HCT116 (cell line): Measurements from ENCODE around the gene PLOD2. TPM values are rescaled to one million over a fixed set of nuclear protein-coding genes. Genes with fewer than 3 reads are reported as not detected.

ENCODE experiments used
- ATAC-seq: fragments of 200-7000 bp; cut with Tn5 transposase; 2 replicates; pipeline ENCODE4 v1.9.1; 2020; ENCODE audit warnings: mild to moderate bottlenecking, moderate library complexity
- BruUV-seq: library from RNA; stranded (reverse); fragments of 400-500 nt; replicated peaks from 2 replicates; lab custom pipeline; 2021; lab: Mats Ljungman, UMichigan
- CTCF ChIA-PET: fragments of 300-600 bp; sonication (Branson Sonifier 250); formaldehyde crosslinking; loops from one replicate; lab custom pipeline; 2021; ENCODE audit warnings: antibody characterized with exemption; lab: Charles Lee
- POLR2A ChIA-PET: fragments of 300-600, 350-600 bp; sonication (Branson Sonifier 250); formaldehyde crosslinking; loops from one replicate; lab custom pipeline; 2021; ENCODE audit warnings: antibody characterized with exemption; lab: Charles Lee
- RAD21 ChIA-PET, 2 experiments: fragments of 300-600 bp; sonication (Branson Sonifier 250); formaldehyde crosslinking; loops; one replicate each; lab custom pipeline; 2023; ENCODE audit warnings: low total read pairs in 2 of 2; ENCODE audit not compliant: uncharacterized antibody in 2 of 2, unreplicated experiment in 2 of 2, low non-redundant PET in 1 of 2; lab: Charles Lee
- DNase-seq: peaks from one replicate; pipeline ENCODE4 v3.0.0-alpha.2; 2010; ENCODE audit warnings: low read depth, low spot score
- H2AFZ ChIP-seq: fragments of 200-600 bp; shearing (Covaris generic), sonication (generic); 2 replicates; pipeline ENCODE4 v1.6.1; 2017; ENCODE audit warnings: low read depth, mixed run types, mixed read lengths, antibody characterized with exemption, low read length; ENCODE audit not compliant: poor library complexity, severe bottlenecking
- H3K27ac ChIP-seq: 2 replicates; pipeline ENCODE4 v1.5.1; 2012; ENCODE audit warnings: low read depth, low read length
- H3K27me3 ChIP-seq: fragments of 200-600 bp; sonication (generic); 2 replicates; pipeline ENCODE4 v1.6.1; 2016; ENCODE audit warnings: mixed run types, low read length, mixed read lengths; ENCODE audit not compliant: insufficient read depth
- H3K36me3 ChIP-seq, 2 experiments: fragments of 200-500 bp in 1 of 2; fragments of 200-600 bp in 1 of 2; sonication (Bioruptor generic) in 1 of 2; sonication (generic) in 1 of 2; 2 replicates each; pipeline versions ENCODE4 v1.5.1 to v1.6.1; 2014 to 2016; ENCODE audit warnings: low read length in 2 of 2, inconsistent platforms in 1 of 2, mixed read lengths in 1 of 2, mixed run types in 1 of 2; ENCODE audit not compliant: insufficient read depth in 2 of 2, control insufficient read depth in 1 of 2
- H3K4me1 ChIP-seq, 2 experiments: fragments of 200-600 bp in 1 of 2; sonication (generic) in 1 of 2; 2 replicates each; pipeline versions ENCODE4 v1.5.1 to v1.6.1; 2012 to 2017; ENCODE audit warnings: low read length in 2 of 2, inconsistent platforms in 1 of 2, mild to moderate bottlenecking in 1 of 2, mixed read lengths in 1 of 2, mixed run types in 1 of 2, moderate library complexity in 1 of 2; ENCODE audit not compliant: insufficient read depth in 2 of 2, control insufficient read depth in 1 of 2
- H3K4me2 ChIP-seq: fragments of 200-600 bp; sonication (generic); 2 replicates; pipeline ENCODE4 v1.6.1; 2017; ENCODE audit warnings: mixed run types, low read length, mixed read lengths
- H3K4me3 ChIP-seq, 2 experiments: fragments of 200-600 bp in 1 of 2; sonication (generic) in 1 of 2; replicated peaks in 1 of 2; 2 replicates each; pipeline ENCODE4 v1.5.1; 2011 to 2016; ENCODE audit warnings: low read length in 2 of 2, control low read depth in 1 of 2, low read depth in 1 of 2, mild to moderate bottlenecking in 1 of 2, mixed read lengths in 1 of 2, mixed run types in 1 of 2
- H3K79me2 ChIP-seq: fragments of 200-600 bp; sonication (generic); 2 replicates; pipeline ENCODE4 v1.6.1; 2017; ENCODE audit warnings: mild to moderate bottlenecking, mixed run types, low read length, moderate library complexity, mixed read lengths; ENCODE audit not compliant: insufficient read depth
- H3K9ac ChIP-seq: fragments of 200-600 bp; sonication (generic); 2 replicates; pipeline ENCODE4 v1.6.1; 2016; ENCODE audit warnings: low read length, mixed read lengths
- H3K9me2 ChIP-seq: fragments of 200-600 bp; sonication (generic), shearing (Covaris generic); 2 replicates; pipeline ENCODE4 v1.6.1; 2017; ENCODE audit warnings: mixed run types, mild to moderate bottlenecking, moderate library complexity; ENCODE audit not compliant: insufficient read depth
- H3K9me3 ChIP-seq, 2 experiments: fragments of 200-500 bp in 1 of 2; fragments of 200-600 bp in 1 of 2; sonication (Bioruptor generic) in 1 of 2; sonication (generic) in 1 of 2; 2 replicates each; pipeline ENCODE4 v1.6.1; 2014 to 2017; ENCODE audit warnings: low read length in 2 of 2, mixed read lengths in 2 of 2, inconsistent platforms in 1 of 2, low read depth in 1 of 2, mild to moderate bottlenecking in 1 of 2, mixed run types in 1 of 2, moderate library complexity in 1 of 2; ENCODE audit not compliant: control insufficient read depth in 1 of 2, insufficient read depth in 1 of 2
- H4K20me1 ChIP-seq: fragments of 200-600 bp; sonication (generic), shearing (Covaris generic); 2 replicates; pipeline ENCODE4 v1.6.1; 2017; ENCODE audit warnings: mixed run types, mild to moderate bottlenecking, moderate library complexity; ENCODE audit not compliant: insufficient read depth
- CBX3 ChIP-seq: IDR thresholded peaks from 2 replicates; pipeline ENCODE4 v1.6.1; 2012; ENCODE audit warnings: low read depth
- ELF1 ChIP-seq: IDR thresholded peaks from 2 replicates; pipeline ENCODE4 v1.6.1; 2012; ENCODE audit warnings: low read depth, borderline replicate concordance
- EZH2phosphoT487 ChIP-seq: fragments of 200-600 bp; IDR thresholded peaks from 2 replicates; pipeline ENCODE4 v1.6.1; 2018; ENCODE audit warnings: antibody characterized with exemption, borderline replicate concordance
- MAX ChIP-seq: IDR thresholded peaks from 2 replicates; pipeline ENCODE4 v1.6.1; 2012
- POLR2A ChIP-seq: IDR thresholded peaks from 2 replicates; pipeline ENCODE4 v1.7.0; 2011; ENCODE audit warnings: borderline replicate concordance; ENCODE audit not compliant: insufficient read depth, insufficient read length; ENCODE audit errors: extremely low read depth
- REST ChIP-seq: IDR thresholded peaks from 2 replicates; pipeline ENCODE4 v1.6.1; 2012; ENCODE audit warnings: low read depth
- SIN3A ChIP-seq: IDR thresholded peaks from 2 replicates; pipeline ENCODE4 v1.6.1; 2012; ENCODE audit warnings: low read depth
- SP1 ChIP-seq: IDR thresholded peaks from 2 replicates; pipeline ENCODE4 v1.6.1; 2012; ENCODE audit warnings: low read depth
- ZFX ChIP-seq: fragments of 450-650 bp; IDR thresholded peaks from 2 replicates; pipeline ENCODE4 v1.6.1; 2017
- ZNF274 ChIP-seq: fragments of 200-500 bp; sonication (Bioruptor generic); IDR thresholded peaks from 2 replicates; pipeline ENCODE4 v1.6.1; 2014; ENCODE audit warnings: mild to moderate bottlenecking, low read depth, low read length, inconsistent platforms
- intact Hi-C: fragments of 100-400 bp; cut with micrococcal nuclease; formaldehyde crosslinking; loops from 2 replicates; pipeline ENCODE4 v1.10.0; 2022
- total RNA-seq: library from RNA; stranded (reverse); gene quantifications from one replicate; pipeline ENCODE4 v1.2.1, GENCODE V29; 2021; ENCODE audit not compliant: unreplicated experiment
- TF ChIP-seq, protein P1 (sequence below), 3 experiments: fragments of 200-600 bp in 1 of 3; sonication (generic) in 1 of 3; IDR thresholded peaks in 2 of 3; conservative IDR thresholded peaks in 1 of 3; 2 replicates each; pipeline ENCODE4 v1.5.1; 2012 to 2017; ENCODE audit warnings: low read depth in 2 of 3, low read length in 2 of 3, antibody characterized with exemption in 1 of 3, borderline replicate concordance in 1 of 3, control low read depth in 1 of 3, mild to moderate bottlenecking in 1 of 3, mixed read lengths in 1 of 3, mixed run types in 1 of 3, moderate library complexity in 1 of 3; ENCODE audit not compliant: insufficient read depth in 1 of 3

Gene PLOD2
- total RNA-seq, 1 experiment from 2014 or later, result 25.8 TPM

- POLR2A ChIA-PET, result no interaction called here
- Histone ChIP-seq H3K4me2 (no peak overlapping the region), H4K20me1 (no peaks in the 10 kb centered on the region), H3K9ac (no peak overlapping the region)
- no peak for ATAC-seq
- TF ChIP-seq POLR2A, result no peak
- no peak for TF ChIP-seq MAX
- TF ChIP-seq REST, result no peak
- TF ChIP-seq SP1, result no peak
- no peak for TF ChIP-seq ZNF274
- TF ChIP-seq EZH2phosphoT487, result no peak
- TF ChIP-seq CBX3, result no peak
- TF ChIP-seq, protein P1, sequence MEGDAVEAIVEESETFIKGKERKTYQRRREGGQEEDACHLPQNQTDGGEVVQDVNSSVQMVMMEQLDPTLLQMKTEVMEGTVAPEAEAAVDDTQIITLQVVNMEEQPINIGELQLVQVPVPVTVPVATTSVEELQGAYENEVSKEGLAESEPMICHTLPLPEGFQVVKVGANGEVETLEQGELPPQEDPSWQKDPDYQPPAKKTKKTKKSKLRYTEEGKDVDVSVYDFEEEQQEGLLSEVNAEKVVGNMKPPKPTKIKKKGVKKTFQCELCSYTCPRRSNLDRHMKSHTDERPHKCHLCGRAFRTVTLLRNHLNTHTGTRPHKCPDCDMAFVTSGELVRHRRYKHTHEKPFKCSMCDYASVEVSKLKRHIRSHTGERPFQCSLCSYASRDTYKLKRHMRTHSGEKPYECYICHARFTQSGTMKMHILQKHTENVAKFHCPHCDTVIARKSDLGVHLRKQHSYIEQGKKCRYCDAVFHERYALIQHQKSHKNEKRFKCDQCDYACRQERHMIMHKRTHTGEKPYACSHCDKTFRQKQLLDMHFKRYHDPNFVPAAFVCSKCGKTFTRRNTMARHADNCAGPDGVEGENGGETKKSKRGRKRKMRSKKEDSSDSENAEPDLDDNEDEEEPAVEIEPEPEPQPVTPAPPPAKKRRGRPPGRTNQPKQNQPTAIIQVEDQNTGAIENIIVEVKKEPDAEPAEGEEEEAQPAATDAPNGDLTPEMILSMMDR (IDR thresholded peaks at IDR 0.05 in 2 of 3, conservative IDR thresholded peaks at IDR 0.05 in 1 of 3; ENCODE audit: borderline replicate concordance in 1 of 3, insufficient read depth in 1 of 3, low read depth in 2 of 3, low read length in 2 of 3), result no peak
- no peak for TF ChIP-seq ZFX
- TF ChIP-seq SIN3A, result no peak
- no peak for TF ChIP-seq ELF1
- TF ChIP-seq, all 23 proteins: peak for 0
- BruUV-seq, result no TSS peak
- H3K9me3 ChIP-seq, result no peaks in the 10 kb centered on the region
- no peak overlapping the region for H3K27ac ChIP-seq
- intact Hi-C loops, result no loop called here
- no peak overlapping the region for H2AFZ ChIP-seq
- H3K9me2 ChIP-seq, result no peaks in the 10 kb centered on the region
- no peaks in the 10 kb centered on the region for H3K36me3 ChIP-seq
- no peaks in the 10 kb centered on the region for H3K27me3 ChIP-seq
- H3K79me2 ChIP-seq, result no peaks in the 10 kb centered on the region
- H3K4me1 ChIP-seq, result peaks cover 4 to 13% of the 10 kb centered on the region in 2 experiments; a peak in 3 of 4 replicates
- ChIA-PET CTCF (interaction anchor here (2.0 kb wide), 1 partner anchor 23 kb away, joined by 5 read pairs; no protein-coding TSS in a partner anchor), RAD21 (interaction anchor here in 1 of 2 experiments (0.6 kb wide), 1 partner anchor 89 kb away, joined by 5 read pairs; no protein-coding TSS in a partner anchor)
- DNase-seq, result no peak
- no peak overlapping the region for H3K4me3 ChIP-seq
Measured at GRCh38 chr3:146164971-146165769, 4.2 kb upstream of the PLOD2 start.
